Pancreas (tissue), 10 donors: ENCODE measurements around the gene ZNF407. TPM values are rescaled to one million over a fixed set of nuclear protein-coding genes. Genes with fewer than 3 reads are reported as not detected.

ENCODE experiments used
- ATAC-seq, 4 donors: fragments of 200-7000 bp; cut with Tn5 transposase; one replicate each; pipeline versions ENCODE4 v1.8.0 to v1.9.1; 2020; ENCODE audit warnings: mild to moderate bottlenecking in 4 of 4, moderate library complexity in 4 of 4
- DNase-seq, 6 donors: peaks; one replicate each; pipeline ENCODE4 v3.0.0-alpha.2; 2020
- FAIRE-seq: peaks from 2 replicates; lab custom pipeline; 2012; peaks lifted over from hg19 to GRCh38; lab: Jason Lieb, UNC
- H3K27ac ChIP-seq, 4 donors: fragments of 200-600 bp; sonication (generic); 1 replicate in 3 of 4; 2 replicates in 1 of 4; pipeline versions ENCODE4 v1.5.0 to v1.8.0; 2020
- H3K27me3 ChIP-seq, 4 donors: fragments of 200-600 bp; one replicate each; pipeline ENCODE4 v1.8.0; 2021
- H3K36me3 ChIP-seq, 3 donors: fragments of 200-600 bp; sonication (generic) in 1 of 3; one replicate each; pipeline versions ENCODE4 v1.5.0 to v1.8.0; 2020 to 2021
- H3K4me1 ChIP-seq, 3 donors: fragments of 200-600 bp; one replicate each; pipeline ENCODE4 v1.8.0; 2021
- H3K4me3 ChIP-seq, 4 donors: fragments of 200-600 bp; sonication (generic) in 2 of 4; one replicate each; pipeline versions ENCODE4 v1.5.0 to v1.8.0; 2020 to 2021
- H3K9me3 ChIP-seq, 4 donors: fragments of 200-600 bp; one replicate each; pipeline ENCODE4 v1.8.0; 2021
- CTCF ChIP-seq, 4 donors: fragments of 200-600 bp; sonication (generic) in 3 of 4; IDR thresholded peaks; one replicate each; pipeline versions ENCODE4 v1.5.0 to v1.8.0; 2021; ENCODE audit warnings: antibody characterized with exemption in 4 of 4
- WGBS, 2 donors: extraction: QIAGEN DNeasy Blood & Tissue Kit; methylation state at CpG; one replicate each; pipeline ENCODE4 v1.1.7; 2013; 5-methylcytosine and 5-hydroxymethylcytosine counted together
- intact Hi-C, 3 donors: fragments of 100-400 bp; cut with DNase I; formaldehyde crosslinking; loops; one replicate each; pipeline versions ENCODE4 v1.11.1 to v1.14.2; 2022
- polyA plus RNA-seq, 2 donors: library from polyadenylated mRNA; stranded (reverse); fragments of 200-250 nt; gene quantifications; one replicate each; pipeline ENCODE4 v1.2.3, GENCODE V29; 2013
- total RNA-seq, 6 donors: library from RNA; stranded (reverse); fragmentation: NEBNext Ultra II Directional in 4 of 6; extraction: Animal tissue kit (Norgen Biotek cat#: 25700) in 4 of 6; gene quantifications; one replicate each; pipeline versions ENCODE4 v1.2.1 to v1.2.4, GENCODE V29; 2021 to 2023
- donor health status: healthy with polysubstance abuse.
- donor health status: DM: no; HTN: no; CAD: no; lungs with moderate emphysema.
- donor health status: DM: no; HTN: no; CAD: no.
- donor health status: control.
- donor health status: control.
- donor health status: Bipolar disorder and iron deficiency.
- donor health status: DM: yes; HTN: yes; CAD: no.
- donor health status: DM: no; HTN: no; CAD: no.
- donor health status: DM: no; HTN: no; CAD: no.
- donor health status: DM: yes; HTN: yes; CAD: no.

ZNF407 gene
- total and polyA plus RNA-seq, 8 donors: 2.7 to 10.0 (median 4.9) TPM

- Histone ChIP-seq H3K4me1 (peaks cover 5 to 8% (median 5%) of the 10 kb centered on the region in 3 donors), H3K36me3 (no peaks in the 10 kb centered on the region), H3K27ac (peak overlapping the region in 1 of 4 donors; percentile 12), H3K27me3 (no peaks in the 10 kb centered on the region), H3K4me3 (no peak overlapping the region), H3K9me3 (no peaks in the 10 kb centered on the region)
- no peak for TF ChIP-seq CTCF (IDR thresholded peaks at IDR 0.05)
- ATAC-seq: peak in 3 of 4 donors; percentile 82 to 84 (median 82)
- 25 to 26% methylated on average over 5 of the region's 5 CpGs for WGBS, 2 donors
- intact Hi-C loops: no loop called here
- no peak for DNase-seq
- no peak for FAIRE-seq
Observed at GRCh38 chr18:74715865-74716712, 118.4 kb downstream of the ZNF407 start.

GRCh38 chr18:74718312-74718711 lies 120.6 kb downstream of the ZNF407 start:
- FAIRE-seq: no peak
- peaks cover 5 to 8% (median 5%) of the 10 kb centered on the region in 3 donors for H3K4me1 ChIP-seq
- no peaks in the 10 kb centered on the region for H3K9me3 ChIP-seq
- no peak overlapping the region for H3K4me3 ChIP-seq
- no peak overlapping the region for H3K27ac ChIP-seq
- TF ChIP-seq CTCF (IDR thresholded peaks at IDR 0.05): no peak
- no peaks in the 10 kb centered on the region for H3K36me3 ChIP-seq
- no peaks in the 10 kb centered on the region for H3K27me3 ChIP-seq
- ATAC-seq: no peak
- DNase-seq: no peak
- WGBS, 2 donors: 79 to 82% methylated on average over 2 of the region's 2 CpGs
- intact Hi-C loops: no loop called here

- no peaks in the 10 kb centered on the region for H3K27me3 ChIP-seq
- TF ChIP-seq CTCF (IDR thresholded peaks at IDR 0.05): no peak
- H3K4me3 ChIP-seq: no peak overlapping the region
- WGBS, 2 donors: 76 to 79% methylated on average over 2 of the region's 2 CpGs
- no peaks in the 10 kb centered on the region for H3K9me3 ChIP-seq
- peaks cover 0 to 3% (median under 1%) of the 10 kb centered on the region in 3 donors for H3K4me1 ChIP-seq
- intact Hi-C loops: no loop called here
- no peaks in the 10 kb centered on the region for H3K36me3 ChIP-seq
- FAIRE-seq (no peak), ATAC-seq (no peak), DNase-seq (no peak)
- no peak overlapping the region for H3K27ac ChIP-seq
Observed at GRCh38 chr18:74722237-74722636, 124.6 kb downstream of the ZNF407 start.

GRCh38 chr18:74724186-74724585 lies 126.5 kb downstream of the ZNF407 start:
- no peak for ATAC-seq
- H3K36me3 ChIP-seq: no peaks in the 10 kb centered on the region
- no peak for DNase-seq
- H3K4me1 ChIP-seq: no peaks in the 10 kb centered on the region
- intact Hi-C loops: no loop called here
- 80 to 90% methylated on average over 1 of the region's 1 CpG for WGBS, 2 donors
- FAIRE-seq: no peak
- no peaks in the 10 kb centered on the region for H3K9me3 ChIP-seq
- TF ChIP-seq CTCF (IDR thresholded peaks at IDR 0.05): no peak
- H3K27me3 ChIP-seq: no peaks in the 10 kb centered on the region
- no peak overlapping the region for H3K4me3 ChIP-seq
- no peak overlapping the region for H3K27ac ChIP-seq

GRCh38 chr18:74725690-74726089 lies 128.0 kb downstream of the ZNF407 start:
- H3K36me3 ChIP-seq: no peaks in the 10 kb centered on the region
- intact Hi-C loops: no loop called here
- DNase-seq: no peak
- FAIRE-seq: peak; percentile 39
- H3K27ac ChIP-seq: no peak overlapping the region
- no peak for TF ChIP-seq CTCF (IDR thresholded peaks at IDR 0.05)
- H3K4me1 ChIP-seq: no peaks in the 10 kb centered on the region
- H3K27me3 ChIP-seq: no peaks in the 10 kb centered on the region
- H3K4me3 ChIP-seq: no peak overlapping the region
- H3K9me3 ChIP-seq: no peaks in the 10 kb centered on the region
- WGBS, 2 donors: 84 to 87% methylated on average over 3 of the region's 3 CpGs
- ATAC-seq: no peak
